ENCODE results near the gene TAF9.

GRCh38 chr5:69416180-69416579 lies 46.9 kb upstream of the TAF9 start:
- TF ChIP-seq POLR2A (IDR thresholded peaks at IDR 0.05) (no peak), CTCF (IDR thresholded peaks at IDR 0.05) (no peak), POLR2AphosphoS5 (IDR thresholded peaks at IDR 0.05; ENCODE audit: insufficient read depth in 1 of 2, low read depth in 1 of 2) (no peak)
